Stomach (tissue), 4 donors: ENCODE data around the gene TUBA1A.

Source experiments
- EP300 ChIP-seq: sonication (generic); formaldehyde crosslinking; IDR thresholded peaks from one replicate; pipeline ENCODE4 v1.6.1; 2017; ENCODE audit warnings: antibody characterized with exemption
- POLR2A ChIP-seq, 4 donors: fragments of 450-650 bp; IDR thresholded peaks; one replicate each; pipeline ENCODE4 v1.6.1; 2016; ENCODE audit warnings: antibody characterized with exemption in 4 of 4, control low read depth in 2 of 4, mild to moderate bottlenecking in 1 of 4, moderate library complexity in 1 of 4
- POLR2AphosphoS5 ChIP-seq, 3 donors: sonication (generic); formaldehyde crosslinking; IDR thresholded peaks; one replicate each; pipeline ENCODE4 v1.6.1; 2016; ENCODE audit warnings: antibody characterized with exemption in 3 of 3
- TF ChIP-seq, protein P1 (sequence below), 7 experiments: fragments of 450-650 bp in 4 of 7; fragments of 200-600 bp in 3 of 7; sonication (generic) in 3 of 7; IDR thresholded peaks; one replicate each; pipeline ENCODE4 v1.5.1; 2016 to 2019; ENCODE audit warnings: antibody characterized with exemption in 7 of 7, control low read depth in 2 of 7, mild to moderate bottlenecking in 1 of 7

DNA sequence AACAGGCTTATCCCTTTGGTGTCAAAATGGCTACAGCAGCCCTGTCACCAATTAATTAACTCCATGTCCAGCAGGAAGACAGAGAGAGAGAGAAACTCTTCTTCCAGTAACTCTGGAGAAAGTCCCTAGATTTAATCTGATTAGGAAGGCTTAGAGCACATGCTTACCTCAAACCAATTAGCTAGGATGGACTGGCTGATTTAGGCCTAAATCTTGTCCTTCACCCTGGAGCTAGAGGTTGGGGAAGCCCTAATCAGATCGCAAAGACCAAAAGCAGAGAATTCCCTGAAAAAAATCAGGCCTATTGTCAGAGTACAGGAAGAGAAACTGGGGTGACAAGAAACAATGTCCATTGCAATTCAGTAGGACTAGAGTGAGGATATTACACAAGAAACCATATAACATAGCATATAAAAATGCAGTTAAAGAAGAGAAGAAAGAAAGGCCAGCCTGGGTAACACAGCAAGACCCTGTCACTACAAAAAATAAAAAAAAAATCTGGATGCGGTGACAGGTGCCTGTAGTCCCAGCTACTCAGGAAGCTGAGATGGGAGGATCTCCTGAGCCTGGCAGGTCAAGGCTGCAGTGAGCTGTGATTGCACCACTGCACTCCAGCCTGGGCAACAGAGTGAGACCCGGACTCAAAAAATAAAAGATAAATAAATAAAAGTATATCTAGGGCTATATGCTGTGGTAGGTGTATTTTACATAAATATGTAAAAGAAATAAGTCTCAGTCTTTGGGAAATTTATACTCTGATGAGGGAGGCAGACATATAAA lies 34.9 kb upstream of the TUBA1A start:
- TF ChIP-seq EP300 (no peak), POLR2A (IDR thresholded peaks at IDR 0.05) (no peak), POLR2AphosphoS5 (IDR thresholded peaks at IDR 0.05) (no peak)
- TF ChIP-seq, protein P1, sequence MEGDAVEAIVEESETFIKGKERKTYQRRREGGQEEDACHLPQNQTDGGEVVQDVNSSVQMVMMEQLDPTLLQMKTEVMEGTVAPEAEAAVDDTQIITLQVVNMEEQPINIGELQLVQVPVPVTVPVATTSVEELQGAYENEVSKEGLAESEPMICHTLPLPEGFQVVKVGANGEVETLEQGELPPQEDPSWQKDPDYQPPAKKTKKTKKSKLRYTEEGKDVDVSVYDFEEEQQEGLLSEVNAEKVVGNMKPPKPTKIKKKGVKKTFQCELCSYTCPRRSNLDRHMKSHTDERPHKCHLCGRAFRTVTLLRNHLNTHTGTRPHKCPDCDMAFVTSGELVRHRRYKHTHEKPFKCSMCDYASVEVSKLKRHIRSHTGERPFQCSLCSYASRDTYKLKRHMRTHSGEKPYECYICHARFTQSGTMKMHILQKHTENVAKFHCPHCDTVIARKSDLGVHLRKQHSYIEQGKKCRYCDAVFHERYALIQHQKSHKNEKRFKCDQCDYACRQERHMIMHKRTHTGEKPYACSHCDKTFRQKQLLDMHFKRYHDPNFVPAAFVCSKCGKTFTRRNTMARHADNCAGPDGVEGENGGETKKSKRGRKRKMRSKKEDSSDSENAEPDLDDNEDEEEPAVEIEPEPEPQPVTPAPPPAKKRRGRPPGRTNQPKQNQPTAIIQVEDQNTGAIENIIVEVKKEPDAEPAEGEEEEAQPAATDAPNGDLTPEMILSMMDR (IDR thresholded peaks at IDR 0.05), result no peak
